ENCODE data around the gene PPP3CA. TPM values are rescaled to one million over a fixed set of nuclear protein-coding genes. Genes with fewer than 3 reads are reported as not detected.

PPP3CA gene
- total and polyA plus RNA-seq, 2 of the 8 experiments (the other 6 are each of a cell fraction or from before 2014, with no cell fraction given): 7.9 to 35.0 TPM

DNA sequence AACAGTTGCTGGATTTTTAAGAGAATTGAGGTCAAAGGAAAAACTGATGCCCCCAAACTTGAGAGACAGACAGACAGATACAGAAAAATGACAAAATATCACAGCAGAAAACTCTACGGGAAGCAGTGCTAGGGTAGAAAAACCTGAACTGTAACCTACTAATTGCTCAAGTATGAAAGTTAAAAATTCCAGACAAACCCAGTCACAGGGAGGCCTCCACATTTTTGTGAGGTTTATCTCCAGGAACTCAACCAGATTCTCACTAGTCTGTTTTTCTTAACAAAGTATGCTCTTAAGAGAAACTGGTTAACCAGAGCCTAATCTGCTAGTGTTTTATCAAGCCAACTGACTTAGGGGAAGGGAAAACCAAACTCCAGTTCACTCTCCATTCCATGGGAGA lies 19.9 kb upstream of the PPP3CA start:
- TF ChIP-seq, protein P1, sequence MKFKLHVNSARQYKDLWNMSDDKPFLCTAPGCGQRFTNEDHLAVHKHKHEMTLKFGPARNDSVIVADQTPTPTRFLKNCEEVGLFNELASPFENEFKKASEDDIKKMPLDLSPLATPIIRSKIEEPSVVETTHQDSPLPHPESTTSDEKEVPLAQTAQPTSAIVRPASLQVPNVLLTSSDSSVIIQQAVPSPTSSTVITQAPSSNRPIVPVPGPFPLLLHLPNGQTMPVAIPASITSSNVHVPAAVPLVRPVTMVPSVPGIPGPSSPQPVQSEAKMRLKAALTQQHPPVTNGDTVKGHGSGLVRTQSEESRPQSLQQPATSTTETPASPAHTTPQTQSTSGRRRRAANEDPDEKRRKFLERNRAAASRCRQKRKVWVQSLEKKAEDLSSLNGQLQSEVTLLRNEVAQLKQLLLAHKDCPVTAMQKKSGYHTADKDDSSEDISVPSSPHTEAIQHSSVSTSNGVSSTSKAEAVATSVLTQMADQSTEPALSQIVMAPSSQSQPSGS (IDR thresholded peaks at IDR 0.05; ENCODE audit: low read length): no peak
- no peak for TF ChIP-seq SIX5 (IDR thresholded peaks at IDR 0.05; ENCODE audit: low read depth, low read length)
- no peak for TF ChIP-seq EGR1 (IDR thresholded peaks at IDR 0.05; ENCODE audit: borderline replicate concordance, low read depth, low read length)
- no peaks in the 10 kb centered on the region for H3K79me2 ChIP-seq (ENCODE audit: control insufficient read depth in 1 of 2, insufficient read depth in 2 of 2, low read length in 2 of 2)
- no peak overlapping the region for H3K14ac ChIP-seq (ENCODE audit: insufficient read length)
- no peak overlapping the region for H3K23ac ChIP-seq (ENCODE audit: insufficient read length)
- no peaks in the 10 kb centered on the region; the same call in 1 of the 2 replicates for H3K23me2 ChIP-seq (ENCODE audit: low read depth, low read length)
- no peak overlapping the region for H2BK5ac ChIP-seq (ENCODE audit: low read depth, low read length)
- no peak overlapping the region for H3K4me3 ChIP-seq (ENCODE audit: extremely low read depth in 1 of 4, insufficient read depth in 2 of 4, low read depth in 3 of 4, low read length in 4 of 4)
- no peak overlapping the region for H4K5ac ChIP-seq (ENCODE audit: insufficient read length, low read depth, low read length)
- H3K18ac ChIP-seq (ENCODE audit: extremely low read depth, low read length): no peak overlapping the region
- H4K91ac ChIP-seq (replicated peaks; ENCODE audit: insufficient read length, low read length): no peak overlapping the region
- H2BK120ac ChIP-seq (replicated peaks; ENCODE audit: low read depth, low read length): no peak overlapping the region
- no peak overlapping the region for H3K56ac ChIP-seq (replicated peaks; ENCODE audit: insufficient read length, low read depth, low read length)
- H3K4me2 ChIP-seq (ENCODE audit: insufficient read depth in 1 of 2, low read depth in 2 of 2, low read length in 2 of 2): no peak overlapping the region
- H3K9ac ChIP-seq (replicated peaks in 1 of 4; ENCODE audit: extremely low read depth in 1 of 4, low read depth in 3 of 4, low read length in 3 of 4): no peak overlapping the region
- H2BK15ac ChIP-seq (ENCODE audit: low read length): no peak overlapping the region
- H3K4ac ChIP-seq (replicated peaks; ENCODE audit: insufficient read length, low read depth, low read length): no peak overlapping the region
- no peak overlapping the region for H2AFZ ChIP-seq (ENCODE audit: low read length)
- H3K79me1 ChIP-seq (ENCODE audit: low read depth, low read length): no peaks in the 10 kb centered on the region
- ChIA-PET POLR2A (ENCODE audit: partially characterized antibody) (interaction anchor here (0.9 kb wide), 1 partner anchor 11 kb away, joined by 3 read pairs; no protein-coding TSS in a partner anchor), CTCF (ENCODE audit: partially characterized antibody) (no interaction called here)
- no peak overlapping the region for H2BK20ac ChIP-seq (ENCODE audit: low read length)
- no peak for FAIRE-seq
- H4K20me1 ChIP-seq (replicated peaks in 1 of 2; ENCODE audit: control insufficient read depth in 1 of 2, insufficient read depth in 2 of 2, low read length in 2 of 2): no peaks in the 10 kb centered on the region
- H3K27ac ChIP-seq (ENCODE audit: low read depth, low read length): no peak overlapping the region
- no peaks in the 10 kb centered on the region for H3K4me1 ChIP-seq (replicated peaks in 1 of 4; ENCODE audit: control insufficient read depth in 3 of 4, insufficient read depth in 4 of 4, low read length in 3 of 4)
- H2BK12ac ChIP-seq (ENCODE audit: low read depth, low read length): no peak overlapping the region
- H3K27me3 ChIP-seq (replicated peaks in 1 of 4; ENCODE audit: control insufficient read depth in 3 of 4, extremely low read depth in 1 of 4, insufficient read depth in 3 of 4, low read length in 3 of 4): no peaks in the 10 kb centered on the region
- H2AK5ac ChIP-seq (ENCODE audit: low read depth, low read length): no peak overlapping the region
- no peak overlapping the region for H4K8ac ChIP-seq (ENCODE audit: extremely low read depth, insufficient read depth, low read length)
- no peaks in the 10 kb centered on the region for H3K9me3 ChIP-seq (ENCODE audit: insufficient read depth in 2 of 2, low read depth in 1 of 2, low read length in 1 of 2)
- DNase-seq (ENCODE audit: low read depth in 1 of 2, low spot score in 2 of 2): no peak
- 95% methylated on average over 1 of the region's 1 CpG; no CpG with 5 or more reads in 1 of the 2 experiments for WGBS, 2 experiments (ENCODE audit: extremely low coverage in 1 of 2, insufficient coverage in 1 of 2, insufficient read length in 1 of 2, insufficient replicate concordance in 2 of 2, low coverage in 1 of 2, low lambda C conversion rate in 2 of 2, missing lambda C conversion rate in 1 of 2)
- H3K36me3 ChIP-seq (ENCODE audit: control insufficient read depth in 2 of 4, insufficient read depth in 4 of 4, low read length in 3 of 4): no peaks in the 10 kb centered on the region

All from H1 (cell line).